SK-N-MC (cell line): ENCODE measurements around the gene RAB10.

Experiments
- EZH2 ChIP-seq: fragments of 200-600 bp; sonication (generic); IDR thresholded peaks from one replicate; pipeline ENCODE4 v1.6.1; 2017; ENCODE audit warnings: antibody characterized with exemption
- FOXP2 ChIP-seq: optimal IDR thresholded peaks from 2 replicates; pipeline ENCODE3; 2011; ENCODE audit warnings: mild to moderate bottlenecking, moderate library complexity; ENCODE audit not compliant: insufficient read depth; ENCODE audit errors: extremely low read length, control extremely low read depth
- POLR2AphosphoS5 ChIP-seq: IDR thresholded peaks from 2 replicates; pipeline ENCODE4 v1.6.1; 2012; ENCODE audit warnings: mild to moderate bottlenecking, low read depth, low read length, borderline replicate concordance

GRCh38 chr2:26178246-26178645 is 144.4 kb downstream of the RAB10 start:
- TF ChIP-seq POLR2AphosphoS5 (no peak), EZH2 (no peak), FOXP2 (no peak)
